Endothelial cell of umbilical vein (primary cell): ENCODE measurements around the gene PDE11A. TPM values are rescaled to one million over a fixed set of nuclear protein-coding genes. Genes with fewer than 3 reads are reported as not detected.

Experiments
- BruUV-seq: library from RNA; stranded (reverse); fragments of 400-500 nt; replicated peaks from 2 replicates; lab custom pipeline; 2021; lab: Mats Ljungman, UMichigan
- CTCF ChIA-PET: fragments of 300-600, 350-600 bp; sonication (Branson Sonifier 250); formaldehyde crosslinking; loops from one replicate; lab custom pipeline; 2021; ENCODE audit warnings: antibody characterized with exemption, inconsistent platforms; lab: Charles Lee
- POLR2A ChIA-PET: fragments of 300-600, 350-600 bp; sonication (Branson Sonifier 250); formaldehyde crosslinking; loops from one replicate; lab custom pipeline; 2021; ENCODE audit warnings: antibody characterized with exemption, inconsistent platforms; lab: Charles Lee
- DNase-seq: peaks from one replicate; pipeline ENCODE4 v3.0.0-alpha.2; 2011; ENCODE audit warnings: low read depth, low spot score
- FAIRE-seq: peaks from 2 replicates; lab custom pipeline; 2011; peaks lifted over from hg19 to GRCh38; lab: Jason Lieb, UNC
- H2AFZ ChIP-seq: 2 replicates; pipeline ENCODE4 v1.6.0; 2012; ENCODE audit warnings: low read depth, low read length, control low read depth, inconsistent platforms
- H3K27ac ChIP-seq: 2 replicates; pipeline ENCODE4 v1.5.1; 2011; ENCODE audit warnings: low read depth, mild to moderate bottlenecking, control low read depth, low read length, moderate library complexity; ENCODE audit not compliant: insufficient read depth
- H3K27me3 ChIP-seq, 2 experiments: 2 replicates each; pipeline versions ENCODE4 v1.6.0 to v1.6.1; 2011; ENCODE audit warnings: low read length in 2 of 2, mixed read lengths in 1 of 2; ENCODE audit not compliant: control insufficient read depth in 2 of 2, insufficient read depth in 2 of 2
- H3K36me3 ChIP-seq, 2 experiments: 2 replicates in 1 of 2; 3 replicates in 1 of 2; pipeline ENCODE4 v1.5.1; 2011; ENCODE audit warnings: low read length in 2 of 2, mild to moderate bottlenecking in 1 of 2, moderate library complexity in 1 of 2; ENCODE audit not compliant: control insufficient read depth in 2 of 2, insufficient read depth in 2 of 2; ENCODE audit errors: extremely low read depth in 1 of 2
- H3K4me1 ChIP-seq: 3 replicates; pipeline ENCODE4 v1.5.1; 2011; ENCODE audit warnings: mild to moderate bottlenecking, low read length; ENCODE audit not compliant: control insufficient read depth, insufficient read depth; ENCODE audit errors: extremely low read depth
- H3K4me2 ChIP-seq: 2 replicates; pipeline ENCODE4 v1.6.1; 2011; ENCODE audit warnings: low read length, control low read depth, mixed read lengths; ENCODE audit not compliant: insufficient read depth
- H3K4me3 ChIP-seq, 3 experiments: fragments of 200-600 bp in 1 of 3; sonication (generic), shearing (Covaris generic) in 1 of 3; replicated peaks in 1 of 3; 2 replicates each; pipeline ENCODE4 v1.5.1; 2011 to 2016; ENCODE audit warnings: control low read depth in 3 of 3, low read length in 3 of 3, mild to moderate bottlenecking in 2 of 3, inconsistent platforms in 1 of 3, low read depth in 1 of 3, moderate library complexity in 1 of 3; ENCODE audit not compliant: insufficient read depth in 1 of 3
- H3K79me2 ChIP-seq: 2 replicates; pipeline ENCODE4 v1.6.0; 2012; ENCODE audit warnings: low read length, inconsistent platforms; ENCODE audit not compliant: control insufficient read depth, insufficient read depth
- H3K9ac ChIP-seq: replicated peaks from 2 replicates; pipeline ENCODE3; 2011; ENCODE audit warnings: low read length, control low read depth; ENCODE audit not compliant: insufficient read depth; ENCODE audit errors: extremely low read depth
- H3K9me1 ChIP-seq: replicated peaks from 3 replicates; pipeline ENCODE4 v1.6.0; 2011; ENCODE audit warnings: mild to moderate bottlenecking, low read length; ENCODE audit not compliant: control insufficient read depth, insufficient read depth; ENCODE audit errors: extremely low read depth
- H3K9me3 ChIP-seq: replicated peaks from 2 replicates; pipeline ENCODE4 v1.5.1; 2012; ENCODE audit warnings: low read length, inconsistent platforms; ENCODE audit not compliant: control insufficient read depth, insufficient read depth
- H4K20me1 ChIP-seq: replicated peaks from 2 replicates; pipeline ENCODE3; 2011; ENCODE audit warnings: mild to moderate bottlenecking, low read length; ENCODE audit not compliant: control insufficient read depth, insufficient read depth; ENCODE audit errors: extremely low read depth
- EZH2 ChIP-seq: IDR thresholded peaks from 2 replicates; pipeline ENCODE4 v1.6.1; 2012; ENCODE audit warnings: borderline replicate concordance, low read depth, mild to moderate bottlenecking, moderate library complexity, low read length, inconsistent platforms; ENCODE audit not compliant: severe bottlenecking
- GATA2 ChIP-seq: IDR thresholded peaks from 2 replicates; pipeline ENCODE4 v1.7.0; 2011; ENCODE audit warnings: low read depth, mild to moderate bottlenecking, moderate library complexity, mixed read lengths, low read length; ENCODE audit not compliant: insufficient read length, insufficient read depth
- POLR2A ChIP-seq: IDR thresholded peaks from 2 replicates; pipeline ENCODE4 v1.6.1; 2012; ENCODE audit warnings: low read depth, mild to moderate bottlenecking, control low read depth, low read length
- POLR2AphosphoS5 ChIP-seq: IDR thresholded peaks from 2 replicates; pipeline ENCODE4 v1.6.1; 2012; ENCODE audit warnings: low read depth, mild to moderate bottlenecking, control low read depth, low read length, moderate library complexity; ENCODE audit not compliant: insufficient read depth
- dilution Hi-C: fragments of 300-500 bp; cut with MboI; formaldehyde crosslinking; loops from one replicate; pipeline ENCODE4 v1.15.0; 2019; ENCODE audit warnings: low sequenced_read_pairs; ENCODE audit not compliant: extremely low pct_ligation_motif_present
- intact Hi-C: fragments of 100-400 bp; cut with micrococcal nuclease; formaldehyde crosslinking; loops from one replicate; pipeline ENCODE4 v1.10.0; 2022
- polyA plus RNA-seq, 4 experiments: library from polyadenylated mRNA; depleted of rRNA in 3 of 4; stranded (reverse) in 3 of 4; unstranded in 1 of 4; fragments of >200 nt; gene quantifications; 2 replicates each; pipeline versions ENCODE4 v1.2.1 to v1.2.3, GENCODE V29; 2011 to 2012; ENCODE audit warnings: missing spikeins in 1 of 4
- total RNA-seq: library from RNA; stranded (reverse); gene quantifications from 2 replicates; pipeline ENCODE4 v1.2.3, GENCODE V29; 2021
- TF ChIP-seq, protein P1 (sequence below): IDR thresholded peaks from 2 replicates; pipeline ENCODE4 v1.6.1; 2011; ENCODE audit not compliant: insufficient read depth, insufficient read length
- TF ChIP-seq, protein P2 (sequence below), 2 donors: IDR thresholded peaks; 1 replicate in 1 of 2; 2 replicates in 1 of 2; pipeline ENCODE4 v1.5.1; 2011; ENCODE audit warnings: low read length in 2 of 2, mild to moderate bottlenecking in 2 of 2, moderate library complexity in 2 of 2, control low read depth in 1 of 2, inconsistent platforms in 1 of 2, low read depth in 1 of 2; ENCODE audit not compliant: insufficient read depth in 1 of 2; ENCODE audit errors: extremely low read depth in 1 of 2

Gene PDE11A
- total and polyA plus RNA-seq, 2 donors (not counting 3 experiments of a cell fraction or from before 2014, with no cell fraction given): 0.07 to 0.51 TPM

DNA sequence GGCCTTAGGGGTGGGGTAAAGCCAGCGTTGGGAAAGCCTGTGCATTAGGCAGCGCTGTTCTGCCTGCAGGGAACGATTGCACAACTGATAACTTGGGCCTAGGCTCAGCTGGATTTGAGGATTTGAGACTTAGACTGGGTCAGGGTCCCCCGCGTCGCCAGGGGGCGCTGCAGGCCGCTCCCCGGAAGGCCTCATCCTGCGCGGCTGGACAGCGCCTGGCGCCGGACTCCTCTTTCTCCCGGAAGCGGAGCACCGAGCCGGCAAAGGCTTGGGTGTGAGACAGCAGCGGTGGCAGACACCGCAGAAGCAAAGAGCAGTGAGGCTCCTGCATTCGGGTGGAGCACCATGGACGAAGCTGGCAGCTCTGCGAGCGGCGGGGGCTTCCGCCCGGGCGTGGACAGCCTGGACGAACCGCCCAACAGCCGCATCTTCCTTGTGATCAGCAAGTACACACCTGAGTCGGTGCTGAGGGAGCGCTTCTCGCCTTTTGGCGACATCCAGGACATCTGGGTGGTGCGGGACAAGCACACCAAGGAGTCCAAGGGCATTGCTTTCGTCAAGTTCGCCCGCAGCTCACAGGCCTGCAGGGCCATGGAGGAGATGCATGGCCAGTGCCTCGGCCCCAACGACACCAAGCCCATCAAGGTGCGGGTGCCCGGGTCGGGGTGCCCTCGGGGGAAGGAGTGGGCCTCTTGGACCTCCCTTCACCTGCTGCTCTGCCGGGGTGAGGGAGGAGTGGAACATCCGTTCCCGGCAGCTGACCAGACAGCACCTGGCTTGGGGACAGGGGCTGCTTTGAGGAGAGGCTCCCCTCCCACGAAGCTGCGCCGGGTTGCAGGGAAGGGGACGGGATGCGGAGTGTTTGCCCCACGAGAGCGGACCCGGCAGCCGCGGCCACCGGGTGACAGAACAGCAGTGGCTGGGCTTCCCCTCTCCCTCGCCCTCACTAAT lies 39.9 kb upstream of the PDE11A start, which contains the start of gene RBM45:
TSS of gene RBM45 (plus strand) at position 236 of the 951 bp plus-strand sequence. CDS start at position 346, 110 bp downstream.
- TSS peak; percentile 30 for BruUV-seq
- H4K20me1 ChIP-seq: no peaks in the 10 kb centered on the region
- FAIRE-seq: peak; percentile 70
- H3K27me3 ChIP-seq: no peaks in the 10 kb centered on the region
- no peaks in the 10 kb centered on the region for H3K36me3 ChIP-seq
- H3K27ac ChIP-seq: no peak within 1 kb of the TSS
- DNase-seq: peak; percentile 84
- no peaks in the 10 kb centered on the region for H3K9me1 ChIP-seq
- H3K9ac ChIP-seq: peak within 1 kb of the TSS; percentile 59
- dilution Hi-C loops: no loop called here
- H3K79me2 ChIP-seq: peaks cover 3% of the 10 kb centered on the region
- TF ChIP-seq POLR2AphosphoS5: peak; percentile 77
- peak; percentile 92 for TF ChIP-seq POLR2A
- TF ChIP-seq, protein P1, sequence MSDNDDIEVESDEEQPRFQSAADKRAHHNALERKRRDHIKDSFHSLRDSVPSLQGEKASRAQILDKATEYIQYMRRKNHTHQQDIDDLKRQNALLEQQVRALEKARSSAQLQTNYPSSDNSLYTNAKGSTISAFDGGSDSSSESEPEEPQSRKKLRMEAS: no peak
- no peak for TF ChIP-seq EZH2
- TF ChIP-seq, protein P2, sequence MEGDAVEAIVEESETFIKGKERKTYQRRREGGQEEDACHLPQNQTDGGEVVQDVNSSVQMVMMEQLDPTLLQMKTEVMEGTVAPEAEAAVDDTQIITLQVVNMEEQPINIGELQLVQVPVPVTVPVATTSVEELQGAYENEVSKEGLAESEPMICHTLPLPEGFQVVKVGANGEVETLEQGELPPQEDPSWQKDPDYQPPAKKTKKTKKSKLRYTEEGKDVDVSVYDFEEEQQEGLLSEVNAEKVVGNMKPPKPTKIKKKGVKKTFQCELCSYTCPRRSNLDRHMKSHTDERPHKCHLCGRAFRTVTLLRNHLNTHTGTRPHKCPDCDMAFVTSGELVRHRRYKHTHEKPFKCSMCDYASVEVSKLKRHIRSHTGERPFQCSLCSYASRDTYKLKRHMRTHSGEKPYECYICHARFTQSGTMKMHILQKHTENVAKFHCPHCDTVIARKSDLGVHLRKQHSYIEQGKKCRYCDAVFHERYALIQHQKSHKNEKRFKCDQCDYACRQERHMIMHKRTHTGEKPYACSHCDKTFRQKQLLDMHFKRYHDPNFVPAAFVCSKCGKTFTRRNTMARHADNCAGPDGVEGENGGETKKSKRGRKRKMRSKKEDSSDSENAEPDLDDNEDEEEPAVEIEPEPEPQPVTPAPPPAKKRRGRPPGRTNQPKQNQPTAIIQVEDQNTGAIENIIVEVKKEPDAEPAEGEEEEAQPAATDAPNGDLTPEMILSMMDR (IDR thresholded peaks at IDR 0.05; ENCODE audit: extremely low read depth in 1 of 2, insufficient read depth in 1 of 2, low read depth in 1 of 2, low read length in 2 of 2): peak; percentile 98 to 100
- peak; percentile 43 for TF ChIP-seq GATA2
- H2AFZ ChIP-seq: peak within 1 kb of the TSS; percentile 93
- H3K9me3 ChIP-seq: no peaks in the 10 kb centered on the region
- intact Hi-C loops: loop anchor here (1.0 to 5.0 kb wide), 11 partner anchors 40 to 995 kb away; partner anchors contain the start of genes FKBP7, PDE11A, PJVK and PRKRA
- H3K4me2 ChIP-seq: peak within 1 kb of the TSS; percentile 61
- H3K4me1 ChIP-seq: peaks cover 6% of the 10 kb centered on the region
- H3K4me3 ChIP-seq: peak within 1 kb of the TSS; percentile 76 to 84 (median 76)
- POLR2A ChIA-PET: interaction anchor here (0.6 to 1.3 kb wide), 2 partner anchors 301 to 833 kb away, joined by 3 to 5 read pairs; no protein-coding TSS in a partner anchor
- CTCF ChIA-PET: interaction anchor here (0.7 to 3.5 kb wide), 28 partner anchors 8 to 649 kb away, joined by 3 to 59 read pairs (median 4); partner anchors contain the start of genes PJVK and PRKRA
